ENCODE measurements around the gene CACNG1. TPM values are rescaled to one million over a fixed set of nuclear protein-coding genes. Genes with fewer than 3 reads are reported as not detected.

Gene CACNG1
- total and polyA plus RNA-seq, 2 donors (not counting 3 experiments of a cell fraction or from before 2014, with no cell fraction given) = not detected

DNA sequence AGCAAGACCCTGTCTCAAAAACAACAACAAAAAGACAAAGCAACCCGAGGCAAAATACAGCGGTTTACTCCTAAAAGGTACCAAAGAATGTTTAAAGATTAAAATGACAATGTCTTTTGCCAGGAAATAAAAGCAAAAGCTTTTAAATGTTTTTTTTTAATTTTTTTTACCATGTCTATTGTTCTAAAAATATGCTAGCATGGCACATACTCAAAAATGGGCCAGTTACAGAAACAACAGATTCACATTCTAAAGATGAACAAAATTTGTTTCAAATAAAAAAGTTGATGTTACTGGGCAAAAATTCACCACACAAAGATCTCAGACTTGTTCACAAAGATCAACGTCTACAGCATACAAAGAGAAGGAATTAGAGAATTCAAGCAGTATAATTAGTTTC, 41.1 kb downstream of the CACNG1 start:
- H3K4me3 ChIP-seq (replicated peaks in 1 of 3; ENCODE audit: insufficient read depth in 1 of 3, low read depth in 1 of 3, low read length in 3 of 3) = no peak overlapping the region
- no peaks in the 10 kb centered on the region for H3K27me3 ChIP-seq (ENCODE audit: control insufficient read depth in 2 of 2, insufficient read depth in 2 of 2, low read length in 2 of 2)
- H3K79me2 ChIP-seq (ENCODE audit: control insufficient read depth, insufficient read depth, low read length) = no peaks in the 10 kb centered on the region
- intact Hi-C loops (cut with micrococcal nuclease) = no loop called here
- BruUV-seq (replicated peaks) = no TSS peak
- no peaks in the 10 kb centered on the region for H3K36me3 ChIP-seq (ENCODE audit: control insufficient read depth in 2 of 2, extremely low read depth in 1 of 2, insufficient read depth in 2 of 2, low read length in 2 of 2)
- no peaks in the 10 kb centered on the region for H3K9me1 ChIP-seq (replicated peaks; ENCODE audit: control insufficient read depth, extremely low read depth, insufficient read depth, low read length)
- dilution Hi-C loops (cut with MboI; ENCODE audit: extremely low pct_ligation_motif_present, low sequenced_read_pairs) = no loop called here
- no peak overlapping the region for H3K27ac ChIP-seq (ENCODE audit: insufficient read depth, low read depth, low read length)
- no peak overlapping the region for H2AFZ ChIP-seq (ENCODE audit: low read depth, low read length)
- no peak for DNase-seq (ENCODE audit: low read depth, low spot score)
- H3K4me1 ChIP-seq (ENCODE audit: control insufficient read depth, extremely low read depth, insufficient read depth, low read length) = no peaks in the 10 kb centered on the region
- CTCF ChIA-PET = no interaction called here
- no peak for TF ChIP-seq GATA2 (IDR thresholded peaks at IDR 0.05; ENCODE audit: insufficient read depth, insufficient read length, low read depth, low read length)
- TF ChIP-seq, protein P1, sequence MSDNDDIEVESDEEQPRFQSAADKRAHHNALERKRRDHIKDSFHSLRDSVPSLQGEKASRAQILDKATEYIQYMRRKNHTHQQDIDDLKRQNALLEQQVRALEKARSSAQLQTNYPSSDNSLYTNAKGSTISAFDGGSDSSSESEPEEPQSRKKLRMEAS (IDR thresholded peaks at IDR 0.05; ENCODE audit: insufficient read depth, insufficient read length) = no peak
- TF ChIP-seq FOS (IDR thresholded peaks at IDR 0.05; ENCODE audit: borderline replicate concordance, insufficient read depth, low read length) = no peak
- TF ChIP-seq, protein P2, sequence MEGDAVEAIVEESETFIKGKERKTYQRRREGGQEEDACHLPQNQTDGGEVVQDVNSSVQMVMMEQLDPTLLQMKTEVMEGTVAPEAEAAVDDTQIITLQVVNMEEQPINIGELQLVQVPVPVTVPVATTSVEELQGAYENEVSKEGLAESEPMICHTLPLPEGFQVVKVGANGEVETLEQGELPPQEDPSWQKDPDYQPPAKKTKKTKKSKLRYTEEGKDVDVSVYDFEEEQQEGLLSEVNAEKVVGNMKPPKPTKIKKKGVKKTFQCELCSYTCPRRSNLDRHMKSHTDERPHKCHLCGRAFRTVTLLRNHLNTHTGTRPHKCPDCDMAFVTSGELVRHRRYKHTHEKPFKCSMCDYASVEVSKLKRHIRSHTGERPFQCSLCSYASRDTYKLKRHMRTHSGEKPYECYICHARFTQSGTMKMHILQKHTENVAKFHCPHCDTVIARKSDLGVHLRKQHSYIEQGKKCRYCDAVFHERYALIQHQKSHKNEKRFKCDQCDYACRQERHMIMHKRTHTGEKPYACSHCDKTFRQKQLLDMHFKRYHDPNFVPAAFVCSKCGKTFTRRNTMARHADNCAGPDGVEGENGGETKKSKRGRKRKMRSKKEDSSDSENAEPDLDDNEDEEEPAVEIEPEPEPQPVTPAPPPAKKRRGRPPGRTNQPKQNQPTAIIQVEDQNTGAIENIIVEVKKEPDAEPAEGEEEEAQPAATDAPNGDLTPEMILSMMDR (IDR thresholded peaks at IDR 0.05; ENCODE audit: extremely low read depth in 1 of 2, insufficient read depth in 1 of 2, low read depth in 1 of 2, low read length in 2 of 2) = no peak
- TF ChIP-seq MYC (IDR thresholded peaks at IDR 0.05; ENCODE audit: low read depth, low read length) = no peak
- no peak for TF ChIP-seq POLR2AphosphoS5 (IDR thresholded peaks at IDR 0.05; ENCODE audit: insufficient read depth, low read depth, low read length)
- no peak for TF ChIP-seq JUN (IDR thresholded peaks at IDR 0.05; ENCODE audit: borderline replicate concordance, insufficient read depth, insufficient read length, low read depth)
- TF ChIP-seq POLR2A (IDR thresholded peaks at IDR 0.05; ENCODE audit: low read depth, low read length) = no peak
- no peak for TF ChIP-seq EZH2 (IDR thresholded peaks at IDR 0.05; ENCODE audit: borderline replicate concordance, low read depth, low read length, severe bottlenecking)
- no peak overlapping the region for H3K9ac ChIP-seq (replicated peaks; ENCODE audit: extremely low read depth, insufficient read depth, low read length)
- H4K20me1 ChIP-seq (replicated peaks; ENCODE audit: control insufficient read depth, extremely low read depth, insufficient read depth, low read length) = no peaks in the 10 kb centered on the region
- POLR2A ChIA-PET = no interaction called here
- no peaks in the 10 kb centered on the region for H3K9me3 ChIP-seq (replicated peaks; ENCODE audit: control insufficient read depth, insufficient read depth, low read length)
- peak; percentile 33 for FAIRE-seq
- no peak overlapping the region for H3K4me2 ChIP-seq (ENCODE audit: insufficient read depth, low read length)

All from endothelial cell of umbilical vein (primary cell).